SK-N-SH (cell line): ENCODE data around the gene SND1. TPM values are rescaled to one million over a fixed set of nuclear protein-coding genes. Genes with fewer than 3 reads are reported as not detected.
"Not testable (repeated sequence)": the region's sequence is repeated elsewhere in the genome, so short reads cannot be mapped to it uniquely, and the experiment has no call there.

Source experiments
- CTCF ChIA-PET: fragments of 300-600, 350-600 bp; formaldehyde crosslinking; extraction: SDS; loops from one replicate; lab custom pipeline; 2021; lab: Yijun Ruan, JAX
- POLR2A ChIA-PET: fragments of 350-600 bp; sonication (Branson Sonifier 250); formaldehyde crosslinking; extraction: SDS; loops from one replicate; lab custom pipeline; 2020; ENCODE audit warnings: antibody characterized with exemption, inconsistent platforms; lab: Yijun Ruan, JAX
- DNase-seq: peaks from one replicate; pipeline ENCODE4 v3.0.0; 2012
- H2AFZ ChIP-seq: fragments of 200-600 bp; sonication (generic); 2 replicates; pipeline ENCODE4 v1.8.1; 2016; ENCODE audit warnings: antibody characterized with exemption, mild to moderate bottlenecking, low read depth
- H3F3A ChIP-seq: fragments of 200-600 bp; sonication (generic); replicated peaks from 2 replicates; pipeline ENCODE3; 2016; ENCODE audit warnings: antibody characterized with exemption, mild to moderate bottlenecking; ENCODE audit not compliant: insufficient read depth
- H3K27ac ChIP-seq, 2 experiments: fragments of 200-500 bp in 1 of 2; fragments of 200-600 bp in 1 of 2; sonication (Bioruptor generic) in 1 of 2; sonication (generic), shearing (Covaris generic) in 1 of 2; 2 replicates each; pipeline versions ENCODE4 v1.5.1 to v1.6.1; 2014 to 2016; ENCODE audit warnings: low read depth in 2 of 2, inconsistent platforms in 1 of 2, low read length in 1 of 2, mild to moderate bottlenecking in 1 of 2, mixed read lengths in 1 of 2
- H3K27me3 ChIP-seq: fragments of 200-600 bp; sonication (generic), shearing (Covaris generic); 2 replicates; pipeline ENCODE4 v1.6.1; 2016; ENCODE audit warnings: mixed run types; ENCODE audit not compliant: insufficient read depth
- H3K36me3 ChIP-seq, 2 experiments: fragments of 200-500 bp in 1 of 2; fragments of 200-600 bp in 1 of 2; sonication (Bioruptor generic) in 1 of 2; sonication (generic) in 1 of 2; replicated peaks in 1 of 2; 2 replicates each; pipeline versions ENCODE3 to v1.5.1; 2014 to 2016; ENCODE audit warnings: low read length in 1 of 2, mild to moderate bottlenecking in 1 of 2; ENCODE audit not compliant: insufficient read depth in 2 of 2, control insufficient read depth in 1 of 2
- H3K4me1 ChIP-seq, 2 experiments: fragments of 200-500 bp in 1 of 2; fragments of 200-600 bp in 1 of 2; sonication (Bioruptor generic) in 1 of 2; sonication (generic), shearing (Covaris generic) in 1 of 2; 2 replicates each; pipeline versions ENCODE4 v1.5.1 to v1.6.1; 2014 to 2016; ENCODE audit warnings: low read depth in 1 of 2, low read length in 1 of 2, mixed run types in 1 of 2; ENCODE audit not compliant: insufficient read depth in 2 of 2, control insufficient read depth in 1 of 2
- H3K4me2 ChIP-seq: fragments of 200-600 bp; sonication (generic), shearing (Covaris generic); 2 replicates; pipeline ENCODE4 v1.6.1; 2017; ENCODE audit warnings: mixed run types
- H3K4me3 ChIP-seq, 2 experiments: fragments of 200-500 bp in 1 of 2; fragments of 200-600 bp in 1 of 2; sonication (Bioruptor generic) in 1 of 2; sonication (generic), shearing (Covaris generic) in 1 of 2; 2 replicates each; pipeline versions ENCODE4 v1.5.1 to v1.8.1; 2014 to 2016; ENCODE audit warnings: low read depth in 2 of 2, inconsistent platforms in 1 of 2, low read length in 1 of 2, mild to moderate bottlenecking in 1 of 2, mixed read lengths in 1 of 2, moderate library complexity in 1 of 2
- H3K79me2 ChIP-seq: fragments of 200-600 bp; sonication (generic); 2 replicates; pipeline ENCODE4 v1.8.1; 2017; ENCODE audit warnings: mild to moderate bottlenecking; ENCODE audit not compliant: insufficient read depth
- H3K9ac ChIP-seq: fragments of 200-600 bp; sonication (generic); 2 replicates; pipeline ENCODE4 v1.6.1; 2017; ENCODE audit warnings: mixed run types
- H3K9me2 ChIP-seq: fragments of 200-600 bp; sonication (generic); 2 replicates; pipeline ENCODE4 v1.6.1; 2017; ENCODE audit warnings: mixed run types
- H3K9me3 ChIP-seq: fragments of 200-600 bp; sonication (generic); 2 replicates; pipeline ENCODE4 v1.6.1; 2017; ENCODE audit warnings: mixed run types, mild to moderate bottlenecking, moderate library complexity
- H4K20me1 ChIP-seq: fragments of 200-600 bp; sonication (generic); 2 replicates; pipeline ENCODE4 v1.6.1; 2017; ENCODE audit warnings: mild to moderate bottlenecking, mixed run types; ENCODE audit not compliant: insufficient read depth
- CHD2 ChIP-seq: fragments of 150-350 bp; IDR thresholded peaks from 2 replicates; pipeline ENCODE4 v1.6.1; 2018; ENCODE audit warnings: low read length; ENCODE audit not compliant: partially characterized antibody
- EZH2phosphoT487 ChIP-seq: fragments of 200-600 bp; sonication (generic); IDR thresholded peaks from 2 replicates; pipeline ENCODE4 v1.6.1; 2017; ENCODE audit warnings: low read depth, mixed run types, mild to moderate bottlenecking, antibody characterized with exemption, moderate library complexity, borderline replicate concordance
- FOSL2 ChIP-seq: IDR thresholded peaks from 2 replicates; pipeline ENCODE4 v1.4.0; 2012; ENCODE audit warnings: low read depth, mild to moderate bottlenecking, moderate library complexity, borderline replicate concordance
- FOXJ3 ChIP-seq: sonication (generic); formaldehyde crosslinking; IDR thresholded peaks from 2 replicates; pipeline ENCODE4 v1.5.1; 2020; ENCODE audit warnings: mild to moderate bottlenecking, missing genetic modification reagents
- GABPA ChIP-seq: IDR thresholded peaks from 2 replicates; pipeline ENCODE4 v1.4.0; 2012; ENCODE audit warnings: low read depth, mild to moderate bottlenecking
- GATA2 ChIP-seq: sonication (generic); formaldehyde crosslinking; IDR thresholded peaks from 2 replicates; pipeline ENCODE4 v1.5.0; 2020; ENCODE audit warnings: mild to moderate bottlenecking, missing genetic modification reagents
- JUND ChIP-seq: IDR thresholded peaks from 2 replicates; pipeline ENCODE4 v1.4.0; 2012
- MEF2A ChIP-seq: IDR thresholded peaks from 2 replicates; pipeline ENCODE4 v1.4.0; 2012; ENCODE audit warnings: low read depth, borderline replicate concordance
- NRF1 ChIP-seq: IDR thresholded peaks from 2 replicates; pipeline ENCODE4 v1.6.1; 2012; ENCODE audit warnings: low read depth, mild to moderate bottlenecking, low read length
- POLR2AphosphoS5 ChIP-seq: IDR thresholded peaks from 2 replicates; pipeline ENCODE4 v1.6.1; 2012; ENCODE audit warnings: low read depth, low read length
- RCOR1 ChIP-seq: fragments of 150-350 bp; IDR thresholded peaks from 2 replicates; pipeline ENCODE4 v1.6.1; 2017; ENCODE audit warnings: antibody characterized with exemption, low read length
- REST ChIP-seq: IDR thresholded peaks from 2 replicates; pipeline ENCODE4 v1.6.1; 2012; ENCODE audit warnings: mild to moderate bottlenecking, low read depth, low read length, moderate library complexity
- RFX5 ChIP-seq: IDR thresholded peaks from 2 replicates; pipeline ENCODE4 v1.6.1; 2012; ENCODE audit warnings: mild to moderate bottlenecking, improper control_type of control experiment, low read length
- SIN3A ChIP-seq: IDR thresholded peaks from 2 replicates; pipeline ENCODE4 v1.6.1; 2012; ENCODE audit warnings: low read depth, mild to moderate bottlenecking, low read length, moderate library complexity, borderline replicate concordance
- SMC3 ChIP-seq: IDR thresholded peaks from 2 replicates; pipeline ENCODE4 v1.6.1; 2012; ENCODE audit warnings: low read depth, low read length, improper control_type of control experiment
- TCF12 ChIP-seq: IDR thresholded peaks from 2 replicates; pipeline ENCODE4 v1.4.0; 2012
- TEAD4 ChIP-seq: IDR thresholded peaks from 2 replicates; pipeline ENCODE4 v1.4.0; 2012; ENCODE audit warnings: mild to moderate bottlenecking, borderline replicate concordance; ENCODE audit not compliant: insufficient read depth
- USF1 ChIP-seq: IDR thresholded peaks from 2 replicates; pipeline ENCODE4 v1.4.0; 2012; ENCODE audit warnings: low read depth, borderline replicate concordance
- WGBS: methylation state at CpG from one replicate; pipeline ENCODE4 v1.1.6; 2017; ENCODE audit warnings: low lambda C conversion rate; 5-methylcytosine and 5-hydroxymethylcytosine counted together
- polyA plus RNA-seq, 3 experiments: library from polyadenylated mRNA; depleted of rRNA; stranded (reverse); fragments of >200 nt; gene quantifications; 2 replicates each; pipeline ENCODE4 v1.2.3, GENCODE V29; 2012

Gene SND1
- polyA plus RNA-seq, 1 of the 3 experiments (the other 2 are of a cell fraction), result 165 TPM

- no peaks in the 10 kb centered on the region for H3K9me3 ChIP-seq
- peaks cover 99% of the 10 kb centered on the region for H3K79me2 ChIP-seq
- no peak for DNase-seq
- no peak overlapping the region for H3K4me3 ChIP-seq
- TF ChIP-seq POLR2AphosphoS5 (no peak), NRF1 (no peak), FOSL2 (no peak), RCOR1 (no peak), MEF2A (no peak), JUND (no peak), SIN3A (no peak), TEAD4 (no peak), SMC3 (no peak), RFX5 (no peak), FOXJ3 (CRISPR knock-in tag) (no peak), GABPA (no peak), GATA2 (no peak)
- TF ChIP-seq, all 33 proteins: peak for 0
- Histone ChIP-seq H2AFZ (no peak overlapping the region), H3K4me1 (no peaks in the 10 kb centered on the region), H4K20me1 (peaks cover 48% of the 10 kb centered on the region), H3F3A (peaks cover 8% of the 10 kb centered on the region), H3K4me2 (no peak overlapping the region), H3K36me3 (peaks cover 30 to 64% of the 10 kb centered on the region in 2 experiments), H3K27ac (no peak overlapping the region), H3K27me3 (no peaks in the 10 kb centered on the region), H3K9ac (no peak overlapping the region), H3K9me2 (no peaks in the 10 kb centered on the region)
- POLR2A ChIA-PET, result no interaction called here
- 100% methylated on average over 1 of the region's 1 CpG for WGBS
- CTCF ChIA-PET, result no interaction called here
Measured at GRCh38 chr7:127674361-127674760, 22.4 kb downstream of the SND1 start.

GRCh38 chr7:127674923-127675322 is 22.9 kb downstream of the SND1 start:
- POLR2A ChIA-PET, H3K4me1 ChIP-seq, CTCF ChIA-PET, H3K4me2 ChIP-seq, H3K27ac ChIP-seq, H3K9me3 ChIP-seq, H3K9ac ChIP-seq, H3K4me3 ChIP-seq, DNase-seq, H2AFZ ChIP-seq, H3K27me3 ChIP-seq, H3K9me2 ChIP-seq, H3F3A ChIP-seq: not testable (repeated sequence)
- peaks cover 48% of the 10 kb centered on the region for H4K20me1 ChIP-seq
- peaks cover 34 to 69% of the 10 kb centered on the region in 2 experiments for H3K36me3 ChIP-seq
- 97% methylated on average over 4 of the region's 4 CpGs for WGBS
- H3K79me2 ChIP-seq, result peaks cover 99% of the 10 kb centered on the region

GRCh38 chr7:127675721-127676120 is 23.7 kb downstream of the SND1 start:
- Histone ChIP-seq H3K79me2 (peaks cover 99% of the 10 kb centered on the region), H3K4me1 (no peaks in the 10 kb centered on the region), H3F3A (peaks cover 8% of the 10 kb centered on the region), H3K27ac (no peak overlapping the region), H3K9me3 (0 out of 2 replicates have a peak, but pooled peaks cover 5% of the 10 kb centered on the region), H4K20me1 (peaks cover 48% of the 10 kb centered on the region), H3K27me3 (no peaks in the 10 kb centered on the region), H3K4me2 (no peak overlapping the region), H2AFZ (no peak overlapping the region), H3K9me2 (no peaks in the 10 kb centered on the region), H3K9ac (no peak overlapping the region), H3K36me3 (peaks cover 34 to 68% of the 10 kb centered on the region in 2 experiments), H3K4me3 (no peak overlapping the region)
- CTCF ChIA-PET, result interaction anchor here (0.6 to 1.7 kb wide), 4 partner anchors 9 to 87 kb away, joined by 3 to 4 read pairs (median 3); no protein-coding TSS in a partner anchor
- POLR2A ChIA-PET, result no interaction called here
- no peak for TF ChIP-seq RFX5
- no peak for TF ChIP-seq USF1
- TF ChIP-seq TCF12, result no peak
- TF ChIP-seq EZH2phosphoT487, result no peak
- TF ChIP-seq REST, result no peak
- TF ChIP-seq GABPA, result no peak
- no peak for TF ChIP-seq CHD2
- 97% methylated on average over 5 of the region's 5 CpGs for WGBS
- DNase-seq, result no peak
